ENCODE data around the gene ZNF618. TPM values are rescaled to one million over a fixed set of nuclear protein-coding genes. Genes with fewer than 3 reads are reported as not detected.

ZNF618 gene
- total RNA-seq, 1 experiment from 2014 or later: 29.4 TPM

GRCh38 chr9:113857875-113858274, 18.2 kb upstream of the ZNF618 start:
- no peak overlapping the region for H3K27ac ChIP-seq (ENCODE audit: low read depth, low read length, poor library complexity, severe bottlenecking)
- no peaks in the 10 kb centered on the region for H3K27me3 ChIP-seq (replicated peaks; ENCODE audit: insufficient read depth, low read depth, low read length, poor library complexity)
- no peaks in the 10 kb centered on the region for H3K9me3 ChIP-seq (ENCODE audit: low read depth, low read length, poor library complexity, severe bottlenecking)
- BruUV-seq (replicated peaks): no TSS peak
- H3K4me1 ChIP-seq (ENCODE audit: insufficient read depth, low read length, poor library complexity, severe bottlenecking): no peaks in the 10 kb centered on the region
- TF ChIP-seq CTCF (conservative IDR thresholded peaks at IDR 0.05; ENCODE audit: low read depth, low read length): no peak
- TF ChIP-seq EZH2 (IDR thresholded peaks at IDR 0.05; ENCODE audit: borderline replicate concordance, low read depth, low read length, poor library complexity, severe bottlenecking): no peak
- intact Hi-C loops (cut with micrococcal nuclease; ENCODE audit: unreplicated experiment): no loop called here
- no peak for DNase-seq (ENCODE audit: low spot score)
- POLR2A ChIA-PET (ENCODE audit: low non-redundant PET): no interaction called here
- CTCF ChIA-PET: no interaction called here
- H3K4me3 ChIP-seq (ENCODE audit: low read depth, low read length, poor library complexity, severe bottlenecking): no peak overlapping the region
- no peaks in the 10 kb centered on the region for H3K36me3 ChIP-seq (ENCODE audit: insufficient read depth, low read length, poor library complexity, severe bottlenecking)

GRCh38 chr9:113858282-113858681, 17.8 kb upstream of the ZNF618 start:
- no peak overlapping the region for H3K4me3 ChIP-seq (ENCODE audit: low read depth, low read length, poor library complexity, severe bottlenecking)
- no peak for TF ChIP-seq CTCF (conservative IDR thresholded peaks at IDR 0.05; ENCODE audit: low read depth, low read length)
- TF ChIP-seq EZH2 (IDR thresholded peaks at IDR 0.05; ENCODE audit: borderline replicate concordance, low read depth, low read length, poor library complexity, severe bottlenecking): no peak
- no peak for DNase-seq (ENCODE audit: low spot score)
- no peaks in the 10 kb centered on the region for H3K27me3 ChIP-seq (replicated peaks; ENCODE audit: insufficient read depth, low read depth, low read length, poor library complexity)
- BruUV-seq (replicated peaks): no TSS peak
- CTCF ChIA-PET: no interaction called here
- intact Hi-C loops (cut with micrococcal nuclease; ENCODE audit: unreplicated experiment): no loop called here
- H3K4me1 ChIP-seq (ENCODE audit: insufficient read depth, low read length, poor library complexity, severe bottlenecking): no peaks in the 10 kb centered on the region
- H3K36me3 ChIP-seq (ENCODE audit: insufficient read depth, low read length, poor library complexity, severe bottlenecking): no peaks in the 10 kb centered on the region
- H3K27ac ChIP-seq (ENCODE audit: low read depth, low read length, poor library complexity, severe bottlenecking): no peak overlapping the region
- POLR2A ChIA-PET (ENCODE audit: low non-redundant PET): no interaction called here
- no peaks in the 10 kb centered on the region for H3K9me3 ChIP-seq (ENCODE audit: low read depth, low read length, poor library complexity, severe bottlenecking)

- no TSS peak for BruUV-seq (replicated peaks)
- CTCF ChIA-PET: no interaction called here
These were observed 12.8 kb upstream of the ZNF618 start for GRCh38 chr9:113863345-113863744.

More at GRCh38 chr9:113863345-113863744, 12.8 kb upstream of the ZNF618 start:
- no peaks in the 10 kb centered on the region for H3K27me3 ChIP-seq (replicated peaks; ENCODE audit: insufficient read depth, low read depth, low read length, poor library complexity)
- no peaks in the 10 kb centered on the region for H3K9me3 ChIP-seq (ENCODE audit: low read depth, low read length, poor library complexity, severe bottlenecking)
- H3K4me3 ChIP-seq (ENCODE audit: low read depth, low read length, poor library complexity, severe bottlenecking): no peak overlapping the region
- POLR2A ChIA-PET (ENCODE audit: low non-redundant PET): no interaction called here
- no peaks in the 10 kb centered on the region for H3K36me3 ChIP-seq (ENCODE audit: insufficient read depth, low read length, poor library complexity, severe bottlenecking)
- TF ChIP-seq CTCF (conservative IDR thresholded peaks at IDR 0.05; ENCODE audit: low read depth, low read length): no peak
- TF ChIP-seq EZH2 (IDR thresholded peaks at IDR 0.05; ENCODE audit: borderline replicate concordance, low read depth, low read length, poor library complexity, severe bottlenecking): no peak
- intact Hi-C loops (cut with micrococcal nuclease; ENCODE audit: unreplicated experiment): no loop called here
- H3K4me1 ChIP-seq (ENCODE audit: insufficient read depth, low read length, poor library complexity, severe bottlenecking): no peaks in the 10 kb centered on the region
- DNase-seq (ENCODE audit: low spot score): no peak
- H3K27ac ChIP-seq (ENCODE audit: low read depth, low read length, poor library complexity, severe bottlenecking): no peak overlapping the region

All from A673 (cell line).